Vagina (tissue), 2 donors: ENCODE data around the gene STOX2. TPM values are rescaled to one million over a fixed set of nuclear protein-coding genes. Genes with fewer than 3 reads are reported as not detected.

Source experiments
- DNase-seq, 2 donors: peaks; one replicate each; pipeline ENCODE4 v3.0.0-alpha.2; 2017; ENCODE audit errors: extremely low spot score in 2 of 2
- H3K27ac ChIP-seq: fragments of 200-600 bp; sonication (generic); one replicate; pipeline ENCODE4 v1.5.1; 2019
- H3K27me3 ChIP-seq: fragments of 200-600 bp; sonication (generic); one replicate; pipeline ENCODE4 v1.5.1; 2019
- H3K36me3 ChIP-seq, 2 donors: fragments of 200-600 bp; sonication (generic); one replicate each; pipeline ENCODE4 v1.5.1; 2017 to 2019
- H3K4me1 ChIP-seq: fragments of 200-600 bp; sonication (generic); one replicate; pipeline ENCODE4 v1.5.1; 2019
- H3K4me3 ChIP-seq, 2 donors: fragments of 200-600 bp; sonication (generic); 1 replicate in 1 of 2; 2 replicates in 1 of 2; pipeline ENCODE4 v1.5.1; 2016 to 2019
- H3K9me3 ChIP-seq: fragments of 200-600 bp; sonication (generic); one replicate; pipeline ENCODE4 v1.5.1; 2019
- POLR2A ChIP-seq, 2 donors: fragments of 450-650 bp; IDR thresholded peaks; one replicate each; pipeline ENCODE4 v1.6.1; 2017; ENCODE audit warnings: antibody characterized with exemption in 2 of 2, mild to moderate bottlenecking in 2 of 2, moderate library complexity in 2 of 2
- POLR2AphosphoS5 ChIP-seq, 2 donors: sonication (generic); formaldehyde crosslinking; IDR thresholded peaks; one replicate each; pipeline ENCODE4 v1.9.0; 2017; ENCODE audit warnings: antibody characterized with exemption in 2 of 2, mild to moderate bottlenecking in 2 of 2, low read depth in 1 of 2; ENCODE audit not compliant: insufficient read depth in 1 of 2
- intact Hi-C: fragments of 100-400 bp; cut with DNase I; formaldehyde crosslinking; loops from one replicate; pipeline ENCODE4 v1.15.1; 2023
- total RNA-seq: library from RNA; depleted of rRNA; stranded (reverse); fragments of >200 nt; gene quantifications from one replicate; pipeline ENCODE4 v1.2.3, GENCODE V29; 2016
- TF ChIP-seq, protein P1 (sequence below), 3 experiments: fragments of 450-650 bp in 2 of 3; fragments of 200-600 bp in 1 of 3; sonication (generic) in 1 of 3; IDR thresholded peaks; one replicate each; pipeline ENCODE4 v1.5.1; 2017 to 2019; ENCODE audit warnings: antibody characterized with exemption in 3 of 3, mild to moderate bottlenecking in 2 of 3, moderate library complexity in 2 of 3

Gene STOX2
- total RNA-seq, 1 donor from 2014 or later, result 11.5 TPM

DNA sequence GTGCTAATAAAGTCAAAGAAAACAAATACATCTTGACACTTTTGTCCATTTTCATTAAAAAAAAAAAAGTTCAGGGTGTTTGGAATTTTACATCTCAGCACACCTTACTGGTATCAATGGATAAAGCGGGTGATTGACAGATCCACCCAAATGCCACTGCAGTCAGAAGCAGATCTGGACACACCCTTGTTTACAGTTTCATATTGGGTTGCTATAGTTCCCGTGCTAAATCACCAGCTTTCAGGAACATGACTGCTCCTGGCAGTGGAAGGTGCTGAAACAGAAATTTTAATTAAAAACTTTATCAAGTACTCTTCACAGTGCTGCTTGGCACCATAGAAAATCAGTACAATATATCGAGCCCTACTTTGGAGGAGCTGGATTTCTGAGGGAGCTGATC, 116.3 kb downstream of the STOX2 start:
- H3K4me3 ChIP-seq, result no peak overlapping the region
- H3K27me3 ChIP-seq, result no peaks in the 10 kb centered on the region
- intact Hi-C loops, result no loop called here
- H3K36me3 ChIP-seq, result no peaks in the 10 kb centered on the region
- no peaks in the 10 kb centered on the region for H3K9me3 ChIP-seq
- H3K27ac ChIP-seq, result no peak overlapping the region
- no peaks in the 10 kb centered on the region for H3K4me1 ChIP-seq
- no peak for DNase-seq
- TF ChIP-seq POLR2A (IDR thresholded peaks at IDR 0.05) (no peak), POLR2AphosphoS5 (IDR thresholded peaks at IDR 0.05; ENCODE audit: insufficient read depth in 1 of 2, low read depth in 1 of 2) (no peak)
- TF ChIP-seq, protein P1, sequence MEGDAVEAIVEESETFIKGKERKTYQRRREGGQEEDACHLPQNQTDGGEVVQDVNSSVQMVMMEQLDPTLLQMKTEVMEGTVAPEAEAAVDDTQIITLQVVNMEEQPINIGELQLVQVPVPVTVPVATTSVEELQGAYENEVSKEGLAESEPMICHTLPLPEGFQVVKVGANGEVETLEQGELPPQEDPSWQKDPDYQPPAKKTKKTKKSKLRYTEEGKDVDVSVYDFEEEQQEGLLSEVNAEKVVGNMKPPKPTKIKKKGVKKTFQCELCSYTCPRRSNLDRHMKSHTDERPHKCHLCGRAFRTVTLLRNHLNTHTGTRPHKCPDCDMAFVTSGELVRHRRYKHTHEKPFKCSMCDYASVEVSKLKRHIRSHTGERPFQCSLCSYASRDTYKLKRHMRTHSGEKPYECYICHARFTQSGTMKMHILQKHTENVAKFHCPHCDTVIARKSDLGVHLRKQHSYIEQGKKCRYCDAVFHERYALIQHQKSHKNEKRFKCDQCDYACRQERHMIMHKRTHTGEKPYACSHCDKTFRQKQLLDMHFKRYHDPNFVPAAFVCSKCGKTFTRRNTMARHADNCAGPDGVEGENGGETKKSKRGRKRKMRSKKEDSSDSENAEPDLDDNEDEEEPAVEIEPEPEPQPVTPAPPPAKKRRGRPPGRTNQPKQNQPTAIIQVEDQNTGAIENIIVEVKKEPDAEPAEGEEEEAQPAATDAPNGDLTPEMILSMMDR (IDR thresholded peaks at IDR 0.05), result no peak

DNA sequence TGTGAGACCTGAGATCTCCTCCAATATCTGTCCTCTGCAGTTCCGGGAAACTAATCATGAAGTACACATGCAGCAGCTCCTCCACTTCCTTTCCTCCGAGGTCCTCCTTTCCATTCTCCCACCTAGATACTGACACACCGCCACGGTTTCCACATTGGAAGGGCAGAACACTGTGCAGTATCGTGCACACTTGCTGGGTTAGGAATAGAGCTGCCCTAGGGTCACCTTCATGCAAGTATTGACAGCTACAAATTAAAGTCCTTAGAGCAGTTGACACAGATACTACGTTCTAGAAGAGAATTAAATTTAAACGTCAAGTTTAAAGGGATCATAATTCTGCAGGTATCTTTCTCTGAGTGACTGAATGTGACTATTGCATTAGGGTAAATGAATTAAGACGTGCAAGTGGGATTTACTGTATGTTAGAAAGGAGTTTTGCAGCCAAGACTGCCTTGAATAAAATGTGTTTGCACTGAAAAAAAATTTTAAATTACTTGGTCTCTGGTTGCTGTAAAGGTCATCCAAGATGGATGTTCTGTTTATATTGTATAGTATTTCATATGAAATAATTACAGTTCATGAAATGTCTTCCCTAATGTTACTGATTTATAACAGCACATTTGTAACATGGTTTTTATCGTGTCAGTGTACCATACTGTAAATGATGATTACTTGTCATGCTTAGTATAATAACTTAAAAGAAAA, 117.7 kb downstream of the STOX2 start:
- intact Hi-C loops, result no loop called here
- Histone ChIP-seq H3K9me3 (no peaks in the 10 kb centered on the region), H3K27ac (no peak overlapping the region), H3K4me3 (no peak overlapping the region), H3K36me3 (no peaks in the 10 kb centered on the region), H3K4me1 (no peaks in the 10 kb centered on the region), H3K27me3 (no peaks in the 10 kb centered on the region)
- DNase-seq, result no peak
- TF ChIP-seq, protein P1 (IDR thresholded peaks at IDR 0.05), result no peak
- TF ChIP-seq POLR2AphosphoS5 (IDR thresholded peaks at IDR 0.05; ENCODE audit: insufficient read depth in 1 of 2, low read depth in 1 of 2), result no peak
- TF ChIP-seq POLR2A (IDR thresholded peaks at IDR 0.05), result no peak

DNA sequence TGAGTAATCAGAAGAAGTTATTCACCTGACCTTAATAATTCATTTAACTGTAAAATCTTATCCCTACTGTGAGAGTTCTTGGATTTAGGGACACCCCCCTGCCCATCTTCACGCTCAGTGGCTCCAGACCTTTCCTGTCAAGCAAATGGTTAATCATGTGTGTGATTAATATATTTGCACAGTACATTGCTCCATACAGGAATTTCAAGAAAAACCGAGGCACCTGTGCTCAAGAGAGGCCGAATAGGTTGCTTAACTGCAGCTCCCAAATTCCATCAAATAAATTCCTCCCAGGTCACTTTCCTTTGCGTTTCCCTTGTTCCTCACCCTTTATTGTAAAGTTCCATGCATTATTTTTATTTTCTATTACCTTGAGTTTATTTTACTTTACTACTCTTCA, 119.5 kb downstream of the STOX2 start:
- H3K9me3 ChIP-seq, result no peaks in the 10 kb centered on the region
- H3K36me3 ChIP-seq, result no peaks in the 10 kb centered on the region
- TF ChIP-seq, protein P1 (IDR thresholded peaks at IDR 0.05), result no peak
- no peak for TF ChIP-seq POLR2A (IDR thresholded peaks at IDR 0.05)
- no peak overlapping the region for H3K4me3 ChIP-seq
- no peak for DNase-seq
- H3K27ac ChIP-seq, result no peak overlapping the region
- intact Hi-C loops, result no loop called here
- no peaks in the 10 kb centered on the region for H3K4me1 ChIP-seq
- no peaks in the 10 kb centered on the region for H3K27me3 ChIP-seq

DNA sequence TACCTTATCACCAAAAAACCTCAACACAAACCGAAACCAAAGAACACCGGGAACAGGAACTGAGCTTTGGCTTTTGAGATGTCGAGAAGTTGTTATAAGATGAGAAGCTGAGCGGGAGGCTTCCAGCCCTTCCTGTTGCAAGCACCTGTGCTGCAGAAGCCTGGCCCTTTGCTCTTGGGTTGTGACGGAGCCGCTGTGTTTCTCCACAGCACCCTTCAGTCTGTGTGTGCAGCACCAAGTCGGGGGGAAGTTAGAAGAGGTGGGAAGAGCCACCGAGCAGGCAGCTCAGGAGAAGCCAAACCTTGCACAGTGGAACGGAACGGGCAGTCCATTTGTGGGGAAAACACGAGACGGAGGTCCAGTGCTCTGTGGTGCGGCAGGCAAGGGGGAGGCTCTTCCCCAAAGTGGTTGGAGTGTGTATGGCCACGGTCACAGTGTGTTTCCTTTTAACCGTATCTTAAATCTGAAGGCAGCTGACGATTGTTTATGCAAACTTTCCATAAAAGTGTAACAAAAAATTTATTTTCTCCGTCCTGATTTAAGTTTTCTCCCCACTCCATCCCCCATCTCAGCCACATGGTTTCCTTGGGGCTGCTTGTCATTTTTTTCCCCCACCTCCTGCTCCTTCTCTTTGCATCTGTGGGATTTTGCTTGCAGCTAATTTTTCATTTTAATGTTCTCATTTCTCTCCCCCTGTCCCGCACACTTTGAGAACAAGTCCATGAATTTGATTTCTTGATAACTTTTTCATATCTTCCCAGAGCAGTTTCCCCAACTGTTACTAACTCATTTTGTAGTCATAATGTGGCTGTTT, 123.7 kb downstream of the STOX2 start:
- Histone ChIP-seq H3K9me3 (no peaks in the 10 kb centered on the region), H3K27me3 (no peaks in the 10 kb centered on the region), H3K4me1 (no peaks in the 10 kb centered on the region), H3K4me3 (peak overlapping the region in 1 of 2 donors; percentile 27), H3K27ac (no peak overlapping the region), H3K36me3 (no peaks in the 10 kb centered on the region)
- intact Hi-C loops, result no loop called here
- TF ChIP-seq, protein P1 (IDR thresholded peaks at IDR 0.05), result no peak
- TF ChIP-seq POLR2A (IDR thresholded peaks at IDR 0.05) (no peak), POLR2AphosphoS5 (IDR thresholded peaks at IDR 0.05; ENCODE audit: insufficient read depth in 1 of 2, low read depth in 1 of 2) (no peak)
- no peak for DNase-seq

DNA sequence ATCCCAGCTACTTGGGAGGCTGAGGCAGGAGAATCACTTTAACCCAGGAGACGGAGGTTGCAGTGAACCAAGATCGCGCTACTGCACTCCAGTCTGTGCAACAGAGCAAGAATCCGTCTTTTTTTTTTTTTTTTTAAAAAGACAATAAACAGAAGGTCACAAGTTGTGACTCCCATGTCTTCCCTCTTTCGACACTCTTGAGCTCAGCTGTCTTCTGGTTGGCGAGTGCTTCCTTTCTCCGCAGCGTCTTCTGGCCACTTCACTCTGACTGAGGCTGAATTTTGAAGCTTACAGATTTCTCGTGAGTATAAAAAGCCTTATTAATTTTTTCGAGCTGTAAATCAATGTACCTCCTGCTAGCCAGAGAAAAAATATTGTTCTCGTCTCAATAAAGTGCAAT, 124.9 kb downstream of the STOX2 start:
- Histone ChIP-seq H3K4me1 (no peaks in the 10 kb centered on the region), H3K27ac (no peak overlapping the region), H3K36me3 (no peaks in the 10 kb centered on the region), H3K27me3 (no peaks in the 10 kb centered on the region), H3K4me3 (no peak overlapping the region), H3K9me3 (no peaks in the 10 kb centered on the region)
- TF ChIP-seq POLR2AphosphoS5 (IDR thresholded peaks at IDR 0.05; ENCODE audit: insufficient read depth in 1 of 2, low read depth in 1 of 2) (no peak), POLR2A (IDR thresholded peaks at IDR 0.05) (no peak)
- TF ChIP-seq, protein P1 (IDR thresholded peaks at IDR 0.05), result no peak
- DNase-seq, result no peak
- intact Hi-C loops, result no loop called here
